ENCODE results near the gene ABAT.

Gene ABAT

GRCh38 chr16:8733849-8734540 is 59.6 kb downstream of the ABAT start:
- no peak overlapping the region for H3K4me3 ChIP-seq (ENCODE audit: low read depth, low read length)
- TF ChIP-seq CTCF (IDR thresholded peaks at IDR 0.05; ENCODE audit: low read depth, low read length) = no peak

GRCh38 chr16:8735574-8735973 is 61.2 kb downstream of the ABAT start:
- H3K4me3 ChIP-seq (ENCODE audit: low read depth, low read length) = no peak overlapping the region
- TF ChIP-seq CTCF (IDR thresholded peaks at IDR 0.05; ENCODE audit: low read depth, low read length) = no peak

GRCh38 chr16:8736123-8736668 is 61.8 kb downstream of the ABAT start:
- no peak for TF ChIP-seq CTCF (IDR thresholded peaks at IDR 0.05; ENCODE audit: low read depth, low read length)
- H3K4me3 ChIP-seq (ENCODE audit: low read depth, low read length) = no peak overlapping the region

DNA sequence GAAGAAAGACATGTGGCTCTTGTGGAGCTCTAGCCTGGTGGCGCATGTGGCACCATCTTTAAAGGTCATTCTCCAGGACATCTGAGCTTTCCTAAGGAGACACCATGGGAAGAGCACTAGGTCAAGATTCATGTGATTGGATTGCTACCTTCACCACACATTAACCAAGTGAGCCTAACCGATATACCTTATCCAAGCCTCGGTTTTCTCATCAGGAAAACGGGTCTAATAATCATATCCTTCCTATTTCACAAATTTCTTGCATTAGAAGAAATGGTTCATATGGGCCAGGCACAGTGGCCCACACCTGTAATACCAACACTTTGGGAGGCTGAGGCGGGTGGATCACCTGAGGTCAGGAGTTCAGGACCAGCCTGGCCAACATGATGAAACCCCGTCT is 64.7 kb downstream of the ABAT start:
- no peak for TF ChIP-seq CTCF (IDR thresholded peaks at IDR 0.05; ENCODE audit: low read depth, low read length)
- H3K4me3 ChIP-seq (ENCODE audit: low read depth, low read length) = no peak overlapping the region

DNA sequence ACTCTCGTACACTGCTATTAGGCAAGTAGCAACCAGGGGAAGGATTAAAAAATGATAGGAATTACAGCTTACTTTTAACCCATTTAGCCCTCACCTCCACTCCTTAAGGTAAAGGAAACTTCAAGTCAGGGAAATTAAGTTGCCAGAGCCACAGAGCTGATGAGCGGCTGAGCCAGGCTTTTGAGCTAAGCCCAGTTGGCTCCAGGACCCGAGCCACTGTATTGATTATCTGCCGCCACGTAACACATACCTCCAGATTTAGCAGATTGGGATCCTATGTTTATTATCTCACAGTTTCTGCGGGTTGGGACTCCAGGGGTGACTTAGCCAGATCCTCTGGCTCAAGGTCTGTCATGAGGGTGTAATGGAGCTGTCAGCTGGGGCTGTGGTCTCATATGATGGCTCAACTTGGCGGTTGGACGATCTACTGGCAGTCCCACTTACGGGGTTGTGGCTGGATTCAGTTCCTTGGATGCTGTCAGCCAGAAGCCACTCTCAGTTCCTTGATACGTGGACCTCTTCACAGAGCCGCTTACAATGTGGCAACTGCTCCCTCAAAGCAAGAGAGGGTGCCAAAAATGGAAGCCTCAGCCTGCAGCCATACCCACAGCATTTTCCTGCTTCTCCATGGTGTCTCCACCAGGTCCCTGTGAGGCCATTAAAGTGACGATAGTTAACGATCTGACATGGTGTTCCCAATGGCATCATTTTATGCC is 65.7 kb downstream of the ABAT start:
- H3K4me3 ChIP-seq (ENCODE audit: low read depth, low read length) = no peak overlapping the region
- no peak for TF ChIP-seq CTCF (IDR thresholded peaks at IDR 0.05; ENCODE audit: low read depth, low read length)

DNA sequence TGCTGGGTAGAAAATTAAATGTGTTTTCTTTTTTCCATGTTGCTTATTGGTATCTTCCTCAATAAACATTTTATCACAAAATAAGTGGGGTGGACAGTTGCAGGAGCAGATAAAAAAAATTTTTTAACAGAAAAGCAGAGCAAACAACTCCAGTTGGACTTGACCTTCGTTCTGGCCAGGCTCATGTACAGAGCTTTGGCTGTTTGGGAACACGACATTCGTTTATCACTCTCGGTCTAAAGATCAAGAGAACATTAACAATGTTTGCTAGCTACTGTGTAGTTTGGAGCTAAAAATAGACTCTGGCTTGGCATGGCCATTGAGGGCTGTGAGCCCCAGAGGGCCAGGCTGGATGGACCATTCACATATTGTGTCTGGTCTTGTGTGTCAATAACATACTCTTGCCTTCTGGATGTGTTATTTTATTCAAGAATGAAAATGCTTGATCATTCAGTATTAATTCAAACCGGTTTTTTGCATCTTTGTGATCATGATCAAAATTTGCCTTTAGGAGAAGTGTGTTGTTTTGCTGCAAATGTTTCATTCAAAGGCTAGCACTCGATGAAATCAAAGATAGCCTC is 66.4 kb downstream of the ABAT start:
- no peak for TF ChIP-seq CTCF (IDR thresholded peaks at IDR 0.05; ENCODE audit: low read depth, low read length)

DNA sequence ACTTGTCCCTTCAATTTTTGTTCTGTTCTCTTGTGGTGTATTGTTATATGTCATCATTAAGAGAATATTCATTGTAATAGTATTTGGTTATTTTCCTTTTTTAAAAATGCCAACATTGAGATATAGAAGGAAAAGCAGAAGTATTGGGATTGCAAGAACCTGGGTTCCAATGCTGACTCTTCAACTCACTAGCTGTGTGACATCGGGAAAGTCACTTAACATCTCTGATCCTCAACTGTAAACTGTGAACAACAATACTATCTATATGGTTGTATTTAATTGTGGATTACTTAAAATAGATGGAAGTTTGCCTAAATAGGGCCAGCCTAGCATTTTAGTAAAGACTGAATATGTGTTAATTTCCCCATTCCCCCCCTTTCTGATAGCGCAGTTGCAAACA is 67.2 kb downstream of the ABAT start:
- TF ChIP-seq CTCF (IDR thresholded peaks at IDR 0.05; ENCODE audit: low read depth, low read length) = no peak
- H3K4me3 ChIP-seq (ENCODE audit: low read depth, low read length) = no peak overlapping the region

More for the DNA sequence above, 66.4 kb downstream of the ABAT start:
- no peak overlapping the region for H3K4me3 ChIP-seq (ENCODE audit: low read depth, low read length)
